Epithelial cell of prostate (primary cell): ENCODE measurements around the gene TCN2.

ENCODE experiments used
- DNase-seq: peaks from one replicate; pipeline ENCODE4 v3.0.0-alpha.2; 2011; ENCODE audit warnings: low read depth, low spot score
- H3K27ac ChIP-seq: fragments of 450-650 bp; 2 replicates; pipeline ENCODE4 v1.5.1; 2017; ENCODE audit warnings: mild to moderate bottlenecking

Gene TCN2

DNA sequence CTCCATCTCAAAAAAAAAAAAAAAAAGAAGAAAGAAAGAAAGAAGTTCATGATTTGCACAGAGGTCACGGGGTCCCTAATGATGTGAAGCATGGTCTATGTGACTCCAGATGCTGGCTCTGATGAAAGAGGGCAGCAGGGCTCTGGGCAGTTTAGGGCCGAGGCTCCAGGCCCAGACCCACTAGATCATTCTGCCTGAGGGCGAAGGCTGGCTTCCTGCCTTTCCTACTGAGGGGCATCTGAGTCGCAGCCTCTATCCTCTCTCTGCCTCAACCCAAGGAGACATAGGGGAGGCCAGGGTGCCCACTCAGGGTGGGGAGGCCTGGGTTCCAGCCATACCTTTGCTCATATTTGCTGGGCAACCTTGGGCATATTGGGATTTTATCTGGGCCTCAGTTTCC is 33.4 kb downstream of the TCN2 start:
- no peak for DNase-seq
- H3K27ac ChIP-seq = no peak overlapping the region

GRCh38 chr22:30640839-30641430 is 34.0 kb downstream of the TCN2 start:
- no peak for DNase-seq
- no peak overlapping the region for H3K27ac ChIP-seq

GRCh38 chr22:30643055-30643875 is 36.3 kb downstream of the TCN2 start:
- no peak overlapping the region for H3K27ac ChIP-seq
- DNase-seq = no peak

DNA sequence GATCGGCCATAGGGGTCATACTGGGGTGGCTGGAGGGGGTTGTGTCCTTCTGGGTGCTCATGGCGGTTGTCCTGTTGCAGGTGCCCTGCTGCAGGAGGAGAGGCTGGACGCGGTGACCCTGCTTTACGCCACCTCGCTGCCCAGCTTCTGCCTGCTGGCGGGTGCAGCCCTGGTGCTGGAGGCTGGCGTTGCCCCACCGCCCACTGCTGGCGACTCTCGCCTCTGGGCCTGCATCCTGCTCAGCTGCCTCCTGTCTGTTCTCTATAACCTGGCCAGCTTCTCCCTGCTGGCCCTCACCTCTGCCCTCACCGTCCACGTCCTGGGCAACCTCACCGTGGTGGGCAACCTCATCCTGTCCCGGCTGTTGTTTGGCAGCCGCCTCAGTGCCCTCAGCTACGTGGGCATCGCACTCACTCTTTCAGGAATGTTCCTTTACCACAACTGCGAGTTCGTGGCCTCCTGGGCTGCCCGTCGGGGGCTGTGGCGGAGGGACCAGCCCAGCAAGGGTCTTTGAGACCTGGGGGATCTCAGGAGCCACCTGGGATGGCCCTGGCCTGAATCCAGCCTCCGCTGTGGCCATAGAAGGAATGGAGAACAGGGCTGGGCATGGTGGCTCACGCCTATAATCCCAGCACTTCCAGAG is 39.7 kb downstream of the TCN2 start:
- no peak for DNase-seq

GRCh38 chr22:30647536-30647935 is 40.6 kb downstream of the TCN2 start:
- no peak overlapping the region for H3K27ac ChIP-seq
- no peak for DNase-seq

More for the DNA sequence above, 39.7 kb downstream of the TCN2 start:
- no peak overlapping the region for H3K27ac ChIP-seq

- DNase-seq = no peak
- H3K27ac ChIP-seq = peak overlapping the region; percentile 46
Measured at GRCh38 chr22:30648825-30649224, 41.9 kb downstream of the TCN2 start.

DNA sequence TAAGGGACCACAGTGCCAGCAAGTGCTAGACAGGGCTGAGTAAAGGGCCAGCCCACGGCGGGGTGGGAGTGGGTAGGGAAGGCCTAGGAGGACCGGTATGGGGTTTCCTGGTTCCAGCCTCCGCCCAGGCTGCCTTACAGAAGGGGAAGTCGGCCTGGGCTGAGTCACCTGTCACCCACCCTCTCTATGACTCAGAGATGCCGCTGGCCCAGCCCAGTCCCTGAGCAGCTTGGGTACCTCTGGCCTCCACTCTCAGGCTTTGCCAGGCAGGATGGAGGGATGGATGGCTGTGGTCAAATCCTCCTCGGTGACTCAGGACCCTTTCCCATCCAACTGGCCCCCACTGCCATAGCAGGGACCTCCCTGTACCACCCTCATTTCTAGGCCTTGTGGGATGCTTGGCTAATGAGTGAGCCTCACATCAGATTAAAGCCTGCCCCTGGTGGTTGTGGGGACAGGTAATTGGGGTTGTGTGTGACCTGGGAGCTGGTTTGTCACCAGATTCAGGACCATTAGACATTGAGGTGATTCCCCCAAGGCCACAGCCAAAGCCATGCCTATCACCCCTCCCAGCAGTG is 42.5 kb downstream of the TCN2 start:
- peak overlapping the region; percentile 46 for H3K27ac ChIP-seq
- peak; percentile 65 for DNase-seq

DNA sequence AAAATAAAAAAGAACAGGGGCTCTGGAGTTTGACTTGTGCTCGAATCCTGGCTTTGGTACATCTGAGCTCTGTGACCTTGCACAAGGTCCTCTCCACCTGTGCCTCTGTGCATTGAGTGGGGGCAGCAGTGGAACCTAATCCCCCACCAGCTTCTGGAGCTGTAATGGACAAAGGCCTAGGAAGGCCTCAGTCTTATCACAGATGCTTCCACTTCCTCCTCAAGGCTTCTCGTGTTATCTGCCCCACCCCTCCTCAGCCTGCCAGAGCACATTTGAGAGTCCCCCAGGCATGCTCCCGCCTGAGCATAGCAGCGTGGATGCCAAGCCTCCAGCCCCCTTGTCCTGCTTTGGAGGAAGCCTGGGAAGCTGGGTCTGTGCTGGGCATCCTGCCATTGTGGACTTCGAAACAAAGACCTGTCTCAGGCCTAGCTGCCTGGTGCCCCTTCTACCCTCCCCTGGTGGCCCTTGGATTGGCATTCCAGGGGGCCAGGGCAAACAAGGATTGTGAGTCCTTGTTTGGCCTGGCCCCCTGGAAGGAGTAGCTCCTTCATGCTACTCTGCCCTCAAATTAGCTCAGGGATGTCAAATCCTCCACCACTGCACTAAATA is 43.6 kb downstream of the TCN2 start:
- no peak for DNase-seq
- no peak overlapping the region for H3K27ac ChIP-seq

GRCh38 chr22:30652852-30653251 is 45.9 kb downstream of the TCN2 start:
- DNase-seq = no peak
- H3K27ac ChIP-seq = no peak overlapping the region

DNA sequence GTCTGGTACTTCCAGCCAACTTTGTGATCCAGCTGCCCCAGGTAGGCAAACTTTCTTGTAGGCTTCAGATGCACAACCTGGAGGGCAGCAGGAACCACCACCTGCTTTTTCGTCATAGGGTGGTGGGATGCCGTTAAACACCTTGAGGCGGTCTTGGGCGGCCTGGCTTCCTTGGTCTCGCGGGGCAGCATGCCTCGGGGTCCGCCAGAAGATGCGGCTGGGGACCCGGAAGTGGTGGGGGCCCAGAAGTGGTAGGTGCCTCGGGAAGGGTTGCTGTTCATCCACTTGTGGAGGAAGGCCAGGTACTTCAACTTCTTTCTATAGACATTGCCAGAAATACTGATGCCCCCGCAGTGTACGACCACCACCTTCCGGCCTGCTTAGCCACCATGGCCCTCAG is 47.4 kb downstream of the TCN2 start:
- H3K27ac ChIP-seq = no peak overlapping the region
- DNase-seq = no peak

DNA sequence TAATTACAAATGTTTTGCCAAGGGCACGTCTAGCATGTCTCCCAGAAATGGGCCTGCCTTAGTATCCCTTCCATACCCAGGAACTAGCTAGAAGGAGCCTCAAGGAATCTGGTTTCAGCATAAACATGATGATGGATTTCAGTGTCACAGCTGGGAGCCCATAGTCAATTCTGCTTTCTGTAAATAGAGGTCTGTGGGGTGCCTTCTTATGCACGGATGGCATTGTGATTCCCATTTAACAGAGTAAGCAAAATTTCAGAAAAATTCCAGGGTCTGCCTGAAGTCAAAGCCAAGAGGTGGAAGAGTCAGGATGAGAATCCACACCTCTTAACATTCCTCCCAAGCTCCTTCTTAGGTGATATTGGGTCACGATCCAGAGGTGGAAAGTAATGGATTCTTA is 48.6 kb downstream of the TCN2 start:
- no peak for DNase-seq
- no peak overlapping the region for H3K27ac ChIP-seq

DNA sequence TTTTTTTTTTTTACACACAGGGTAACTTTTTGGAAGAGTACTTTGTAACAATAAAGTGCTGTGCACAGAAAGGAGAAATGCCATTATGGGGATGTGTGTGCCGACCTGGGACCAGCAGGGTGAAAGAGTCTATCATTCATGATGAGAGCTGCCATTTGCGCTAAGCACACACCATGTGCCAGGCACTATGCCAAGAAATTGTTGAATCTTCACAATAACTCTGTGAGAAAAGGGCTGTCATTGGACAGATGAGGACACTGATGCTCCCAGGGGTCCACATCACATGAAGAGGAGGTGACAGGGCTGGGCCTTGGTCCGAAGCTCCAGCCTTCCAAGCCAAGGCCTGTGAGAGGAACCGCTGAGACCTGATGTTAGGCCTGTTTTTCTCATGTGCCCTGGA is 55.1 kb downstream of the TCN2 start:
- no peak overlapping the region for H3K27ac ChIP-seq
- DNase-seq = no peak

- no peak for DNase-seq
- no peak overlapping the region for H3K27ac ChIP-seq
Measured at GRCh38 chr22:30664798-30665197, 57.8 kb downstream of the TCN2 start.

DNA sequence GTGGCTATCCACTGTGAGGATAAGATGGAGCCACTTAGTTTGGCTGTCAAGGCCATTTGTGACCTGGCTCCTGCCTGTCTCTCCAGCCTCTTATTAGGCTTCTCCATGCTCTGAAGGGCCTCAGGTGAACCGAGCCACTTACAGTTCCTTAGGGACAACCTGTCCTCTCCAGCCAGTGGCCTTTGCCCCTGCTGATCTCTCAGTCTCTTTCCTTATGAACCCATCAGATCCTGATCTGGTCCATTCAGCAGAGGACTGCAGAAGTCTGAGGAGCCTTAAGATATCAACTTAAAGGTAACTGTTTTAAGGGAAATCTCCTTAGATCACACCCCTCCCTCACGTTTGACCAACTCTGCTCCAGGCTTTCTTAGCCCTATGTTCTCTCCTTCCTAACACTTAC is 58.3 kb downstream of the TCN2 start:
- no peak overlapping the region for H3K27ac ChIP-seq
- no peak for DNase-seq

DNA sequence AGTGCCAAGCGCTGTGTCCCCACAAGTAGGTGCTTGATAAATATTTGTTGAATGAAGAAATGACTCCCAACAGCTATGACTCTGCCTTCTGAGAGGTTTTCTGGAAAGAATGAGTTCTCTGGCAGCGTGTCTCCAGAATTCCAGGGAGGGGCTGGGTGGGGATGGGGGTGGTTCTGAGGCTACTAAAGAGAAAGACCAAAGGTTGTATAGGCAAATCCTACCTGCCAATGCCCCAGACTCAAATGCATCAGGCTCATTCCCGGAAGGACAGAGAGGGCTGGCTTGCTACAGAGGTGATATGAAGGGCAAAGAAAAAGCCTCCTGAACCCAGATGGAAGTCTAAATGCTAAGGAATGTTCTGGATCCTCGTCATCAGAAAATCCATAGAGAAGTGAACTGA is 58.8 kb downstream of the TCN2 start:
- no peak overlapping the region for H3K27ac ChIP-seq
- DNase-seq = no peak

DNA sequence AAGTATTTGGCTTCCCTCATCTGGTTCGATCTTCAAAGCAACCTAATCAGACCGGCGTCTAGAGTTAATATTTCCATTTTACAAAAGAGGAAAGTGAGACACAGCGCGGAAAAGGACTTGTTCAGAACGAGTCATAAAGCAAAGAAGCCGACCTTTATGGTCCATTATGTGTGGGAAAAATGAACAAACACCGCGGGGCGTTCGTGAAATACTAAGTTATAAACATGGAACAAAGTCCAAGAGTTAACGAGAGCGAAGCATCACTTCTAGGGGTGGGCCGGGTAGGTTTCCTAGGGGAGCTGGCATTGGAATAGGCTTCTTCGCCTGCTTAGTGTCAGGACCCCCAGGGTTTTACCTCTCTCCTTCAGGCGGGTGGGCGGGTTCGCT is 60.1 kb downstream of the TCN2 start:
- DNase-seq = no peak
- no peak overlapping the region for H3K27ac ChIP-seq

DNA sequence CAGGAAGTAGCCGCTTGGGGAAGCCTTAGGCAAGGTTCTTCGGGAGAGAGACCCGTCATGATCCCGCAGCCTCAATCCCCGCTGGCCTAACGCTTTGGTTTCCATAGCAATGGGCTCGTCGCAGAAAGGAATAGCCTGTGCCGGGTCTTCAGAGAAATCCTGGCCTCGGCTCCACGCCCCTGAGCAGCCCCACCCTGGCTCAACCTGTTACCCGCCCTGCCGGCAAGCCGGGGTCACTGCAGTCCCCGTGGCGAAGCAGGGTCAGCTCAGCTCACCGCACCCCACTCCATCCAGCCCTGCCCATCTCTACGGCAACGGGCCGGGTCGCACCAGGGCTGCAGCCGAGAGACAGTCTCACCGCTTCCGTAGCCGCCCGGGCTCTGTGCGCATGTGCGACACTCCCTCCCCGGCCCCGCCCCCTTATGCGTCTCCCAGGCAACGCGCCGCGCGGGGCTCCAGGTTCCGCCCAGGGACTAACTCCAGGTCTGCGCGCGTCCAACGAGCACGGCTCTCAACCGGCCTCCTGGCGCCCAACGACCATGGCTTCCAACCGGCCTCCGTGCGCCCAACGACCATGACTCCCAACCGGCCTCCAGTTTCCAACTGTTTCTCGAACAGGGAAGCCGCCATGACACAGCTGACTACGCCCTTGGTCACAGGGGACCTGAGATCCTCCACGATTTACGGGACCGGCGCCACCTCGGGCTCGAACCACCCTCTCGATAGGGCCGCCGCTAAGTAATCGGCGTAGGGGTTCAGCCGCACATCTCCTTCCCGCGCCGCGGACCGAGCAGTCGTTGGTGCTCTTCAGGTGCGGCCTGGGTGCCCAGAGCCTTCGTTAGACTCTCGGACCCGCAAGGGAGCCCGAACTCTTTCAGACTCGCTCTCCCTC is 60.8 kb downstream of the TCN2 start, which contains the start of gene DUSP18:
TSS of gene DUSP18 (minus strand) at position 382 of the 892 bp plus-strand sequence. CDS start 3,872 bp downstream, outside the sequence.
- H3K27ac ChIP-seq = no peak within 1 kb of the TSS
- peak; percentile 39 for DNase-seq

GRCh38 chr22:30668386-30668710 is 61.4 kb downstream of the TCN2 start:
- no peak for DNase-seq
- H3K27ac ChIP-seq = no peak overlapping the region

DNA sequence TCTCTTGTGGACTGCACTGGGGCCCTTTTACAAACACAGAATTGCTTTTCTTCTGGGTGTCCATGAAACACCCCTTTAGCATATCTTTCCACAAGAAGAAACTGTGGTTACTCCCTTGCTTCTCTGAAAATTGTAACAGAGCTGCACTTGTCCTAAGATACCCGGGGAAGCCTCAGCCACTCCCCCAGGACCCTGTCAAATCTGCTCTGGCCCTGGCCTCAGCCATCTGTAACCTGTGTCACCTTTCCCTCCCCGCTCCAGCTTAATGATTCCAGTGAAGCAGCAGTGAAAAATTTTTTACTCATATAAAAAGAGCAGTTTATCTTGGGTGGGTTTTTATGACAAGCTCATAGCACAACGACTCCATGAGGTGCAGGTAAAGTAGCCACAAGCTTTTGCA is 64.1 kb downstream of the TCN2 start:
- H3K27ac ChIP-seq = no peak overlapping the region
- DNase-seq = no peak

DNA sequence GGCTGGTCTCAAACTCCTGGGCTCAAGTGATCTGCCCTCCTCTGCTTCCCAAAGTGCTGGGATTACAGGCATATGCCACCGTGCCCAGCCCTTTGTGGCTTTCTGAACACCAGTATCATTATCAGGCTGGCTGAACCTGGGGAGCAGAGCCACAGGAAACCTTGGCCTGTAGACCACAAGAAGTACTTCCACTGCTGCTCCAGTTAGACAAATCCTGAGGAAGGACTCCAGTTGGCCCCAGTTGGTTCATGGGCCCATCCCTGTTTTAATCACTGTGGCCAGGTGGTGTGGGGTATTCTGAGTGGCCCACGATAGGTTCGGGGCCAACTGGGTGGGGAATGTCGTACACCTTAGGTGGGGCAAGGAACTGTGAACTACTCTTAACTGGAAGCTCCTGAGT is 66.2 kb downstream of the TCN2 start:
- DNase-seq = no peak
- H3K27ac ChIP-seq = no peak overlapping the region
